Measurements from ENCODE around the gene TMIGD2.
A peak's percentile ranks its signal among the peaks of the same experiment; 100 is the strongest.
"Not testable (repeated sequence)": the region's sequence is repeated elsewhere in the genome, so short reads cannot be mapped to it uniquely, and the experiment has no call there.

The TMIGD2 gene

GRCh38 chr19:4295972-4296771 is 6.0 kb downstream of the TMIGD2 start:
- peak; percentile 9 for DNase-seq

GRCh38 chr19:4294389-4294788 is 7.8 kb downstream of the TMIGD2 start:
- no peak for DNase-seq

- DNase-seq = no peak
Observed at GRCh38 chr19:4292515-4292914, 9.7 kb downstream of the TMIGD2 start.

GRCh38 chr19:4291184-4291732 is 10.9 kb downstream of the TMIGD2 start:
- DNase-seq = no peak

- no peak for DNase-seq
Observed at GRCh38 chr19:4288091-4288777, 14.0 kb downstream of the TMIGD2 start.

- not testable (repeated sequence) for DNase-seq
Observed at GRCh38 chr19:4286141-4286540, 16.0 kb downstream of the TMIGD2 start.

GRCh38 chr19:4284974-4285373 is 17.2 kb downstream of the TMIGD2 start:
- no peak for DNase-seq

- DNase-seq = peak; percentile 8
Observed at GRCh38 chr19:4284176-4284958, 17.8 kb downstream of the TMIGD2 start.

GRCh38 chr19:4279530-4280422 is 22.4 kb downstream of the TMIGD2 start:
- no peak for DNase-seq

GRCh38 chr19:4279267-4279529 is 23.0 kb downstream of the TMIGD2 start:
- DNase-seq = no peak

GRCh38 chr19:4278419-4279266 is 23.5 kb downstream of the TMIGD2 start, which contains the start of gene SHD:
SHD (plus strand) TSS chr19:4279266; CDS start chr19:4280064, 798 bp downstream.
- DNase-seq = no peak

GRCh38 chr19:4278010-4278409 is 24.2 kb downstream of the TMIGD2 start:
- DNase-seq = no peak

- DNase-seq = no peak
Observed at GRCh38 chr19:4277191-4277696, 24.9 kb downstream of the TMIGD2 start.

- not testable (repeated sequence) for DNase-seq
Observed at GRCh38 chr19:4274321-4274686, 27.9 kb downstream of the TMIGD2 start.

- no peak for DNase-seq
Observed at GRCh38 chr19:4272894-4273293, 29.3 kb downstream of the TMIGD2 start.

- no peak for DNase-seq
Observed at GRCh38 chr19:4268816-4269430, 33.3 kb downstream of the TMIGD2 start.

- DNase-seq = no peak
Observed at GRCh38 chr19:4267901-4268815, 34.0 kb downstream of the TMIGD2 start.

GRCh38 chr19:4267101-4267900 is 34.9 kb downstream of the TMIGD2 start:
- no peak for DNase-seq
